Measurements from ENCODE around the gene TSHZ3. TPM values are rescaled to one million over a fixed set of nuclear protein-coding genes. Genes with fewer than 3 reads are reported as not detected.

The TSHZ3 gene
- total RNA-seq, 4 donors from 2014 or later = 3.2 to 65.5 (median 27.9) TPM

DNA sequence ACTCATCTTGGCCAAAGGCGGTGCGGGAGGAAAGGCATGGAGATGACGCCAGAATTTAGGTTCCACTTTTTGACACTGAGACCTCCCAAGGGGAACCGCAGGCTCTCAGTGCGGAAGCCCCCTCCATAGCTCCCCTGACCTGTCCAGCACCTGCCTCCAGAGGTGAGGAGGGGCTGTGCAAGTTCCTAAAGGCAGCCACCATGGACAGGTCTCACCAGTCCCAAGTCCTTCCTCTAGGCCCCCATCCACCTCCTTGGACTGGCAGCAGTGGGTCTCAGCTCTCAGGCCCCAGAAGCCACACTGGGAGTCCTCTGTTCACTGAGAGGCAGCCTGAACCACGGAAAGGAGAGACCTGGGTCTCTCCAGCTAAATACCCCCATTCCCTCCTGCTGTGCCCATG lies 31.6 kb upstream of the TSHZ3 start:
- Histone ChIP-seq H3K9me3 (no peaks in the 10 kb centered on the region), H3K27me3 (no peaks in the 10 kb centered on the region), H3K36me3 (no peaks in the 10 kb centered on the region), H3K27ac (no peak overlapping the region), H3K4me3 (no peak overlapping the region), H3K4me1 (peaks cover 4 to 9% of the 10 kb centered on the region in 2 donors)
- no peak for DNase-seq
- TF ChIP-seq POLR2A (IDR thresholded peaks at IDR 0.05) = no peak
- TF ChIP-seq, protein P1, sequence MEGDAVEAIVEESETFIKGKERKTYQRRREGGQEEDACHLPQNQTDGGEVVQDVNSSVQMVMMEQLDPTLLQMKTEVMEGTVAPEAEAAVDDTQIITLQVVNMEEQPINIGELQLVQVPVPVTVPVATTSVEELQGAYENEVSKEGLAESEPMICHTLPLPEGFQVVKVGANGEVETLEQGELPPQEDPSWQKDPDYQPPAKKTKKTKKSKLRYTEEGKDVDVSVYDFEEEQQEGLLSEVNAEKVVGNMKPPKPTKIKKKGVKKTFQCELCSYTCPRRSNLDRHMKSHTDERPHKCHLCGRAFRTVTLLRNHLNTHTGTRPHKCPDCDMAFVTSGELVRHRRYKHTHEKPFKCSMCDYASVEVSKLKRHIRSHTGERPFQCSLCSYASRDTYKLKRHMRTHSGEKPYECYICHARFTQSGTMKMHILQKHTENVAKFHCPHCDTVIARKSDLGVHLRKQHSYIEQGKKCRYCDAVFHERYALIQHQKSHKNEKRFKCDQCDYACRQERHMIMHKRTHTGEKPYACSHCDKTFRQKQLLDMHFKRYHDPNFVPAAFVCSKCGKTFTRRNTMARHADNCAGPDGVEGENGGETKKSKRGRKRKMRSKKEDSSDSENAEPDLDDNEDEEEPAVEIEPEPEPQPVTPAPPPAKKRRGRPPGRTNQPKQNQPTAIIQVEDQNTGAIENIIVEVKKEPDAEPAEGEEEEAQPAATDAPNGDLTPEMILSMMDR (IDR thresholded peaks at IDR 0.05) = no peak
- intact Hi-C loops (cut with DNase I; ENCODE audit: low total_unique reads) = no loop called here

DNA sequence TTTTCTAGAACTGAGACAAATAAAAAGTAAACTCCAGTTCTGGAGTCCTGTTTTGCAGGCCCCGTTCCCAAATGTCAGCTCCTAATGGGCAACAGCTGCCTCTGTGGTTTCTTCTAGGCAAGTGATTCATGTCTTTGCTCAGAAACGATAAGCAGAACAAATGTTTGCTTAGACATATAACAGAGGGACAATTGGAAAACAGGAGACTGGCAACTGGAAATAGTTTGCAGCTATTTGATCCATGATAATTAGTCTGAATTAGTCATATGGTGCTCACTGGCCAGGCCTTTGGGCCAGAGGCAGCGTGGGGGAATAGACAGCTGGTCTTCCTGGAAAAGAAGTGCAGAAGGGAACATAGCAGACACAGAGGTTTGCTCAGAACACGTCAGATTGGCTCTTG lies 29.2 kb upstream of the TSHZ3 start:
- intact Hi-C loops (cut with DNase I; ENCODE audit: low total_unique reads) = no loop called here
- Histone ChIP-seq H3K27me3 (no peaks in the 10 kb centered on the region), H3K27ac (peak overlapping the region; percentile 18 to 33), H3K4me3 (no peak overlapping the region), H3K9me3 (no peaks in the 10 kb centered on the region), H3K4me1 (peaks cover 4 to 9% of the 10 kb centered on the region in 2 donors), H3K36me3 (no peaks in the 10 kb centered on the region)
- TF ChIP-seq POLR2A (IDR thresholded peaks at IDR 0.05) = no peak
- TF ChIP-seq, protein P1 (IDR thresholded peaks at IDR 0.05) = no peak
- DNase-seq = peak; percentile 56 to 67

DNA sequence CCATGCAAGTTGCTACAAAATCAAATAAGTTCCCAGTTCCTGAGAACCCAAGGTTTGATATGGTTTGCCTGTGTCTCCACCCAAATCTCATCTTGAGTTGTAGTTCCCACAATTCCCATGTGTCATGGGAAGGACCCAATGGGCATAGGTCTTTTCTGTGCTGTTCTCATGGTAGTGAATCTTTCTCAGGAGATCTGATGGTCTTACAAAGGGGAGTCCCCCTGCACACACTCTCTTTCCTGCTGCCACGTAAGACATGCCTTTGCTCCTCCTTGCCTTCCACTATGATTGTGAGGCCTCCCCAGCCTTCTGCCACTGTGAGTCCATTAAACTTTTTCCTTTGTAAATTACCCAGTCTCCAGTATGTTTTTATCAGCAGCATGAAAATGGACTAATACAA lies 28.5 kb upstream of the TSHZ3 start:
- intact Hi-C loops (cut with DNase I; ENCODE audit: low total_unique reads) = no loop called here
- TF ChIP-seq POLR2A (IDR thresholded peaks at IDR 0.05) = no peak
- DNase-seq = no peak

GRCh38 chr19:31372246-31372781 lies 23.1 kb upstream of the TSHZ3 start:
- H3K4me1 ChIP-seq = no peaks in the 10 kb centered on the region
- TF ChIP-seq POLR2A (IDR thresholded peaks at IDR 0.05) = no peak
- TF ChIP-seq, protein P1 (IDR thresholded peaks at IDR 0.05) = no peak
- intact Hi-C loops (cut with DNase I; ENCODE audit: low total_unique reads) = no loop called here
- H3K36me3 ChIP-seq = no peaks in the 10 kb centered on the region
- no peaks in the 10 kb centered on the region for H3K27me3 ChIP-seq
- no peak overlapping the region for H3K4me3 ChIP-seq
- H3K9me3 ChIP-seq = no peaks in the 10 kb centered on the region
- DNase-seq = no peak
- no peak overlapping the region for H3K27ac ChIP-seq

More for the DNA sequence above, 28.5 kb upstream of the TSHZ3 start:
- Histone ChIP-seq H3K4me1 (peaks cover 4 to 9% of the 10 kb centered on the region in 2 donors), H3K9me3 (no peaks in the 10 kb centered on the region), H3K27me3 (no peaks in the 10 kb centered on the region), H3K4me3 (no peak overlapping the region), H3K36me3 (no peaks in the 10 kb centered on the region), H3K27ac (peak overlapping the region; percentile 18 to 33)

- no peaks in the 10 kb centered on the region for H3K9me3 ChIP-seq
Measured at GRCh38 chr19:31370216-31370615, 21.0 kb upstream of the TSHZ3 start.

More at GRCh38 chr19:31370216-31370615, 21.0 kb upstream of the TSHZ3 start:
- Histone ChIP-seq H3K27me3 (no peaks in the 10 kb centered on the region), H3K4me1 (no peaks in the 10 kb centered on the region), H3K27ac (no peak overlapping the region), H3K4me3 (no peak overlapping the region), H3K36me3 (no peaks in the 10 kb centered on the region)
- no peak for DNase-seq
- TF ChIP-seq, protein P1 (IDR thresholded peaks at IDR 0.05) = no peak
- no peak for TF ChIP-seq POLR2A (IDR thresholded peaks at IDR 0.05)
- intact Hi-C loops (cut with DNase I; ENCODE audit: low total_unique reads) = no loop called here

Data from uterus (tissue), 4 donors.